Measurements from ENCODE around the gene ARID2. TPM values are rescaled to one million over a fixed set of nuclear protein-coding genes. Genes with fewer than 3 reads are reported as not detected.

ARID2 gene
- total RNA-seq, 1 donor from 2014 or later, result 63.6 TPM

DNA sequence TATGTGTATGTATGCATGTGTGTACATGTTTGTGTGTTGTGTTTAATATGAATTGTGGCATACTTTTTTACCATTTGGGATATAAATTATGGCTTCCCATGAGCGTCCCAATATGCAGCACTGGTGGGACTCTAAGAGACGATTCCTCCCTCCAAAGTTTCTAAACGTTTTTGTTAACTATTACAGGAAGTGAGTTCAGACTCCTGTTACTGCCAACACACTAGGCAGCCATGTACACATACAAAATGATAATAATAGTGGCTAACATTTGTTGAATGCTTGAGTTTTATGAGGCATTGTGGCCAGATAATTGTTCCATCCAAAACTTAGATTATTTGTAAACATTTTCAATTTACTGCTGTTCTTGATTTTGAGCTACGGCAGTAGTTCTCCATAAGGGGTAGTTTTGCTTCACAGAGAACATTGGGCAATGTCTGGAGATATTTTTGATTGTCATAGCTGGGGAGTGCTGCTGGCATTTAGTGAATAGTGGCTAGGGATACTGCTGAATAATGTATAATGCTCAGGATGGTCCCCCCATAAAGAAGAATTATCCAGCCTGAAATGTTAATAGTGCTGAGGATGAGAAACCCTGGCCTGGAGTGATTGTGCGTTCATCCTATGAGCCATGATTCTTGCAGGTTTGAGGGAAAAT lies 45.1 kb downstream of the ARID2 start:
- no peak for DNase-seq (ENCODE audit: low spot score, unreplicated experiment)
- peaks cover 1% of the 10 kb centered on the region for H3K9me3 Mint-ChIP-seq (ENCODE audit: low read depth)
- H3K27ac Mint-ChIP-seq, result peak overlapping the region; percentile 23
- TF ChIP-seq, protein P1, sequence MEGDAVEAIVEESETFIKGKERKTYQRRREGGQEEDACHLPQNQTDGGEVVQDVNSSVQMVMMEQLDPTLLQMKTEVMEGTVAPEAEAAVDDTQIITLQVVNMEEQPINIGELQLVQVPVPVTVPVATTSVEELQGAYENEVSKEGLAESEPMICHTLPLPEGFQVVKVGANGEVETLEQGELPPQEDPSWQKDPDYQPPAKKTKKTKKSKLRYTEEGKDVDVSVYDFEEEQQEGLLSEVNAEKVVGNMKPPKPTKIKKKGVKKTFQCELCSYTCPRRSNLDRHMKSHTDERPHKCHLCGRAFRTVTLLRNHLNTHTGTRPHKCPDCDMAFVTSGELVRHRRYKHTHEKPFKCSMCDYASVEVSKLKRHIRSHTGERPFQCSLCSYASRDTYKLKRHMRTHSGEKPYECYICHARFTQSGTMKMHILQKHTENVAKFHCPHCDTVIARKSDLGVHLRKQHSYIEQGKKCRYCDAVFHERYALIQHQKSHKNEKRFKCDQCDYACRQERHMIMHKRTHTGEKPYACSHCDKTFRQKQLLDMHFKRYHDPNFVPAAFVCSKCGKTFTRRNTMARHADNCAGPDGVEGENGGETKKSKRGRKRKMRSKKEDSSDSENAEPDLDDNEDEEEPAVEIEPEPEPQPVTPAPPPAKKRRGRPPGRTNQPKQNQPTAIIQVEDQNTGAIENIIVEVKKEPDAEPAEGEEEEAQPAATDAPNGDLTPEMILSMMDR (IDR thresholded peaks at IDR 0.05; ENCODE audit: unreplicated experiment), result no peak
- H3K4me1 Mint-ChIP-seq (ENCODE audit: low read depth), result peaks cover 23% of the 10 kb centered on the region
- no peaks in the 10 kb centered on the region for H3K27me3 Mint-ChIP-seq
- H3K4me3 Mint-ChIP-seq (ENCODE audit: low read depth), result no peak overlapping the region
- peaks cover 1% of the 10 kb centered on the region for H3K36me3 Mint-ChIP-seq (ENCODE audit: insufficient read depth)

DNA sequence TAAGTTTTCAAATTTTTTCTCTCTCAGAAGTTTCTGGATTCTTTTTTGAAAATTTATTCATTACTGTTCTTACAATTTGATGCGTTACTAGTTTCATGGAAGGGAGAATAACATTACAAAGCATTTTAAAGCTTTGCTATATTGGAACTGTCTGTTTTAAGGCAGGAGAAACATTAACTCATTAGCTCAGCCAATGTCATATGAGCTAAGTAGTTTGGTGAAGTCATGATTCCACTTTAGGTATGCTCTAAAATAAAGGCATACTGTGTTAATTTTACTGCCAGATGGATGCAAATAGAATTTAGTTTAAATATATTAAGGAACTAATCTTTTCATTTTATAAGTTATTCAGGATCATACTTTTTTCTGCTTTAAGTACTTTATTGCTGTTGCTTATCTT lies 46.0 kb downstream of the ARID2 start:
- Mint-ChIP-seq H3K9me3 (ENCODE audit: low read depth) (no peaks in the 10 kb centered on the region), H3K4me3 (ENCODE audit: low read depth) (no peak overlapping the region), H3K27ac (no peak overlapping the region), H3K27me3 (no peaks in the 10 kb centered on the region), H3K4me1 (ENCODE audit: low read depth) (peaks cover 23% of the 10 kb centered on the region), H3K36me3 (ENCODE audit: insufficient read depth) (peaks cover 2% of the 10 kb centered on the region)
- TF ChIP-seq, protein P1 (IDR thresholded peaks at IDR 0.05; ENCODE audit: unreplicated experiment), result no peak
- DNase-seq (ENCODE audit: low spot score, unreplicated experiment), result no peak

- Mint-ChIP-seq H3K4me3 (ENCODE audit: low read depth) (no peak overlapping the region), H3K9me3 (ENCODE audit: low read depth) (no peaks in the 10 kb centered on the region), H3K4me1 (ENCODE audit: low read depth) (peaks cover 23% of the 10 kb centered on the region), H3K27ac (peak overlapping the region; percentile 43), H3K27me3 (no peaks in the 10 kb centered on the region), H3K36me3 (ENCODE audit: insufficient read depth) (peaks cover 2% of the 10 kb centered on the region)
- TF ChIP-seq, protein P1 (IDR thresholded peaks at IDR 0.05; ENCODE audit: unreplicated experiment), result no peak
- no peak for DNase-seq (ENCODE audit: low spot score, unreplicated experiment)
Measured at GRCh38 chr12:45775964-45776363, 46.5 kb downstream of the ARID2 start.

DNA sequence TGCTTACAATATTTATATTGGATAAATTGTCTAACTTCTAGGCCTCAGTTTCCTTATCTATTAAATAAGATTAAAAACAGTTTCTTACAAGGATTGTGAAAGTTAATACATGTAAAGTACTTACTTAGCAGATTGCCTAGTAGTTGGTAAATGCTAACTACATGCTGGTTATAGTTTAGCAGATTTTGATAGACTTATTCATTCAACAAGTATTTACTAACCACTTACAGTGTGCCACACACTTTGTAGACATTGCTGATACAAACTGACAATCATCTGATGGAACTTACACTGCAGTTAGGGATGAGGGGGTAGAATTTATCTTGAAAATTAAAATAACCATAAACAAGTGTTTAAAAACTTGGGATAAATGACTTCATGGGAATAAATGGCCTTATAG lies 50.4 kb downstream of the ARID2 start:
- Mint-ChIP-seq H3K9me3 (ENCODE audit: low read depth) (no peaks in the 10 kb centered on the region), H3K27me3 (no peaks in the 10 kb centered on the region), H3K36me3 (ENCODE audit: insufficient read depth) (peaks cover 2% of the 10 kb centered on the region), H3K4me1 (ENCODE audit: low read depth) (peaks cover 10% of the 10 kb centered on the region), H3K4me3 (ENCODE audit: low read depth) (no peak overlapping the region), H3K27ac (no peak overlapping the region)
- DNase-seq (ENCODE audit: low spot score, unreplicated experiment), result no peak
- TF ChIP-seq, protein P1 (IDR thresholded peaks at IDR 0.05; ENCODE audit: unreplicated experiment), result no peak

DNA sequence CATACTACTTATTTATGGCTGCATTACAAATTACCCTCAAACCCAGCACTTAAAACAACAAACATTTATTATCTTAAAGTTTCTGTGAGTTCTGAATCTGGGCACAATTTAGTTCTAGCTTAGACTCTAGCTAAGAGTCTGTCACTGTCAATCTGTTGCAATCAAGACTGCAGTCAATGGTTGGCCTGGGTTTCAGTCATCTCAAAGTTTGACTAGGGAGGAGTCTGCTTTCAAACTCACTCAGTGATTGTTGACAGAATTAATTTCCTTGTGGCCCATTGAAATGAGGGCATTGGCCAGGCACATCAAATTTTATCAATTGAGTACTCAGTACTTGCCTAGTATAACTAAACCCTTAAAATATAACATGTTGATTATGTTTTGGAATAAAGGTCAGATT lies 51.6 kb downstream of the ARID2 start:
- Mint-ChIP-seq H3K27me3 (no peaks in the 10 kb centered on the region), H3K9me3 (ENCODE audit: low read depth) (no peaks in the 10 kb centered on the region), H3K36me3 (ENCODE audit: insufficient read depth) (peaks cover 2% of the 10 kb centered on the region), H3K4me3 (ENCODE audit: low read depth) (no peak overlapping the region), H3K27ac (peak overlapping the region; percentile 33), H3K4me1 (ENCODE audit: low read depth) (peaks cover 2% of the 10 kb centered on the region)
- TF ChIP-seq, protein P1 (IDR thresholded peaks at IDR 0.05; ENCODE audit: unreplicated experiment), result no peak
- DNase-seq (ENCODE audit: low spot score, unreplicated experiment), result no peak
